HEK293 (cell line): ENCODE measurements around the gene PLPP7.

Experiments used
- ATF2 ChIP-seq: fragments of 450-650 bp; formaldehyde crosslinking; IDR thresholded peaks from 2 replicates; pipeline ENCODE4 v1.5.1; 2016; ENCODE audit warnings: missing biosample characterization, missing genetic modification characterization, low read depth
- EGR2 ChIP-seq: fragments of 450-650 bp; formaldehyde crosslinking; IDR thresholded peaks from 2 replicates; pipeline ENCODE4 v1.5.1; 2016; ENCODE audit warnings: low read depth, missing biosample characterization, missing genetic modification characterization
- GLIS1 ChIP-seq: fragments of 450-650 bp; formaldehyde crosslinking; IDR thresholded peaks from 2 replicates; pipeline ENCODE4 v1.5.1; 2016; ENCODE audit warnings: missing biosample characterization, missing genetic modification characterization
- IKZF3 ChIP-seq: fragments of 450-650 bp; IDR thresholded peaks from 2 replicates; pipeline ENCODE4 v1.5.0; 2018; ENCODE audit warnings: missing biosample characterization, mild to moderate bottlenecking, missing genetic modification characterization, moderate library complexity
- KLF17 ChIP-seq: fragments of 450-650 bp; formaldehyde crosslinking; IDR thresholded peaks from 2 replicates; pipeline ENCODE4 v1.5.1; 2016; ENCODE audit warnings: missing biosample characterization, missing genetic modification characterization
- KLF7 ChIP-seq: fragments of 450-650 bp; formaldehyde crosslinking; IDR thresholded peaks from 2 replicates; pipeline ENCODE4 v1.5.1; 2016; ENCODE audit warnings: missing biosample characterization, missing genetic modification characterization, borderline replicate concordance
- REST ChIP-seq: fragments of 450-650 bp; formaldehyde crosslinking; IDR thresholded peaks from 2 replicates; pipeline ENCODE4 v1.5.1; 2016; ENCODE audit warnings: missing biosample characterization, missing genetic modification characterization
- SP7 ChIP-seq: fragments of 450-650 bp; formaldehyde crosslinking; IDR thresholded peaks from 2 replicates; pipeline ENCODE4 v1.5.1; 2016; ENCODE audit warnings: missing biosample characterization, missing genetic modification characterization
- ZBTB10 ChIP-seq: fragments of 450-650 bp; formaldehyde crosslinking; IDR thresholded peaks from 2 replicates; pipeline ENCODE4 v1.5.1; 2016; ENCODE audit warnings: missing biosample characterization, missing genetic modification characterization
- ZBTB6 ChIP-seq: fragments of 450-650 bp; formaldehyde crosslinking; IDR thresholded peaks from 2 replicates; pipeline ENCODE4 v1.5.1; 2017; ENCODE audit warnings: missing biosample characterization, missing genetic modification characterization
- ZFP69B ChIP-seq: fragments of 450-650 bp; formaldehyde crosslinking; IDR thresholded peaks from 2 replicates; pipeline ENCODE4 v1.5.1; 2016; ENCODE audit warnings: missing biosample characterization, missing genetic modification characterization
- ZNF132 ChIP-seq: fragments of 450-650 bp; formaldehyde crosslinking; IDR thresholded peaks from 2 replicates; pipeline ENCODE4 v1.5.1; 2017; ENCODE audit warnings: missing biosample characterization, missing genetic modification characterization, borderline replicate concordance
- ZNF169 ChIP-seq: fragments of 450-650 bp; formaldehyde crosslinking; IDR thresholded peaks from 2 replicates; pipeline ENCODE4 v1.5.1; 2016; ENCODE audit warnings: missing biosample characterization, missing genetic modification characterization
- ZNF26 ChIP-seq: fragments of 450-650 bp; formaldehyde crosslinking; IDR thresholded peaks from 2 replicates; pipeline ENCODE4 v1.5.1; 2016; ENCODE audit warnings: missing biosample characterization, missing genetic modification characterization
- ZNF324 ChIP-seq: fragments of 450-650 bp; formaldehyde crosslinking; IDR thresholded peaks from 2 replicates; pipeline ENCODE4 v1.5.1; 2016; ENCODE audit warnings: missing biosample characterization, missing genetic modification characterization
- ZNF391 ChIP-seq: fragments of 450-650 bp; formaldehyde crosslinking; IDR thresholded peaks from 2 replicates; pipeline ENCODE4 v1.5.1; 2016; ENCODE audit warnings: low read depth, missing biosample characterization, missing genetic modification characterization, borderline replicate concordance
- ZNF48 ChIP-seq: fragments of 450-650 bp; formaldehyde crosslinking; IDR thresholded peaks from 2 replicates; pipeline ENCODE4 v1.5.1; 2016; ENCODE audit warnings: missing biosample characterization, missing genetic modification characterization
- ZNF501 ChIP-seq: fragments of 450-650 bp; formaldehyde crosslinking; IDR thresholded peaks from 2 replicates; pipeline ENCODE4 v1.5.1; 2016; ENCODE audit warnings: missing biosample characterization, missing genetic modification characterization
- ZNF529 ChIP-seq: fragments of 450-650 bp; formaldehyde crosslinking; IDR thresholded peaks from 2 replicates; pipeline ENCODE4 v1.5.1; 2017; ENCODE audit warnings: missing genetic modification characterization, missing biosample characterization; ENCODE audit not compliant: insufficient replicate concordance
- ZNF561 ChIP-seq: fragments of 450-650 bp; IDR thresholded peaks from 2 replicates; pipeline ENCODE4 v1.5.1; 2018; ENCODE audit warnings: missing biosample characterization, missing genetic modification characterization, borderline replicate concordance
- ZNF639 ChIP-seq: fragments of 450-650 bp; formaldehyde crosslinking; IDR thresholded peaks from 2 replicates; pipeline ENCODE4 v1.5.1; 2016; ENCODE audit warnings: missing biosample characterization, missing genetic modification characterization
- ZNF654 ChIP-seq: fragments of 450-650 bp; formaldehyde crosslinking; IDR thresholded peaks from 2 replicates; pipeline ENCODE4 v1.5.1; 2016; ENCODE audit warnings: low read depth, missing biosample characterization, missing genetic modification characterization
- ZNF660 ChIP-seq: fragments of 450-650 bp; IDR thresholded peaks from 2 replicates; pipeline ENCODE4 v1.5.1; 2018; ENCODE audit warnings: missing biosample characterization, mild to moderate bottlenecking, missing genetic modification characterization
- ZSCAN30 ChIP-seq: fragments of 450-650 bp; IDR thresholded peaks from 2 replicates; pipeline ENCODE4 v1.5.1; 2018; ENCODE audit warnings: missing biosample characterization, mild to moderate bottlenecking, missing genetic modification characterization, moderate library complexity
- ZXDB ChIP-seq: fragments of 450-650 bp; formaldehyde crosslinking; IDR thresholded peaks from 2 replicates; pipeline ENCODE4 v1.5.1; 2016; ENCODE audit warnings: missing biosample characterization, missing genetic modification characterization

Gene PLPP7

GRCh38 chr9:131349881-131350563, 60.5 kb downstream of the PLPP7 start (continued):
- TF ChIP-seq ZNF132 (tag by site-specific recombination), result no peak
- 0 out of 2 replicates have a peak, but pooled peaks have one; percentile 43 for TF ChIP-seq ZBTB10 (tag by site-specific recombination)
- TF ChIP-seq GLIS1 (tag by site-specific recombination), result peak; percentile 59
- TF ChIP-seq ZNF169 (tag by site-specific recombination), result no peak
- TF ChIP-seq KLF7 (tag by site-specific recombination), result no peak
- TF ChIP-seq ATF2 (tag by site-specific recombination), result no peak
- TF ChIP-seq ZFP69B (tag by site-specific recombination), result peak; percentile 15; the same call in 1 of the 2 replicates
- TF ChIP-seq ZNF501 (tag by site-specific recombination), result peak; percentile 86
- TF ChIP-seq ZBTB6 (tag by site-specific recombination), result peak; percentile 95
- 0 out of 2 replicates have a peak, but pooled peaks have one; percentile 8 for TF ChIP-seq ZXDB (tag by site-specific recombination)
- no peak for TF ChIP-seq ZNF529
- no peak for TF ChIP-seq ZNF324 (tag by site-specific recombination)
- TF ChIP-seq IKZF3 (tag by site-specific recombination), result 0 out of 2 replicates have a peak, but pooled peaks have one; percentile 17
- no peak for TF ChIP-seq ZNF26
- peak; percentile 67 for TF ChIP-seq SP7 (tag by site-specific recombination)
- TF ChIP-seq ZSCAN30, result 0 out of 2 replicates have a peak, but pooled peaks have one; percentile 30
- TF ChIP-seq ZNF48 (tag by site-specific recombination), result no peak
- TF ChIP-seq KLF17 (tag by site-specific recombination), result peak; percentile 67
- TF ChIP-seq REST (tag by site-specific recombination), result peak; percentile 14; the same call in 1 of the 2 replicates
- TF ChIP-seq ZNF654 (tag by site-specific recombination), result peak; percentile 98
- TF ChIP-seq EGR2, result no peak
- peak; percentile 24; the same call in 1 of the 2 replicates for TF ChIP-seq ZNF391
- TF ChIP-seq ZNF660 (tag by site-specific recombination), result peak; percentile 60; the same call in 1 of the 2 replicates
- peak; percentile 75; the same call in 1 of the 2 replicates for TF ChIP-seq ZNF561
- TF ChIP-seq ZNF639 (tag by site-specific recombination), result no peak
